HEK293T (cell line): Measurements from ENCODE around the gene SPEF2.

ENCODE experiments used
- BHLHE40 ChIP-seq: fragments of 450-650 bp; IDR thresholded peaks from 2 replicates; pipeline ENCODE4 v1.6.1; 2016; ENCODE audit warnings: mild to moderate bottlenecking, moderate library complexity, borderline replicate concordance
- ELF4 ChIP-seq: fragments of 450-650 bp; IDR thresholded peaks from 2 replicates; pipeline ENCODE4 v1.6.1; 2017; ENCODE audit warnings: antibody characterized with exemption
- FOXM1 ChIP-seq: fragments of 450-650 bp; IDR thresholded peaks from 2 replicates; pipeline ENCODE4 v1.6.1; 2017; ENCODE audit warnings: mild to moderate bottlenecking, borderline replicate concordance
- SP1 ChIP-seq: fragments of 450-650 bp; IDR thresholded peaks from 2 replicates; pipeline ENCODE4 v1.6.1; 2017

- TF ChIP-seq BHLHE40 (no peak), ELF4 (no peak), SP1 (no peak), FOXM1 (no peak)
These were observed 202.0 kb downstream of the SPEF2 start for GRCh38 chr5:35819668-35820067.
